ENCODE data around the gene SLC39A11.

Gene SLC39A11

DNA sequence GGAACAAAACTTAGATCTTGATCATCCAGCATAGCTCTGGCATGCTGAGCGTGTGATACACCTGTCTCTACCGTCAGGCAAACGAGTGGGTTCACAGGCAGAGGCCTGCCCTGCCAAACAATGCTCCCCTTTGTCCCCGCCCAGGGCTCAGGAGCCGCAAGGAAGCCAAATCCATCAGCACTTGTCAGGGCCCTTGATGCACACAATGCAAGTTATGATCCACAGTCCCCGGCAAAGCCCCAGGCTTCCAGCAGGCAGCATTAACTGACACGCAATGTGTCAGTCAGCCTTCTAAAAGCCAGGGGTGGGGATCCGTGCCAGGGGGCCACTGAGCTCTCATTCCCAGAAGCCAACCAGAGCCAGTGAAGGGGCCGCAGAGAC, 460.9 kb downstream of the SLC39A11 start:
- Histone ChIP-seq H2AFZ (ENCODE audit: low read depth) (no peak overlapping the region), H3K4me3 (IDR thresholded peaks at IDR 0.05; ENCODE audit: insufficient read depth, low read depth, low read length) (no peak overlapping the region), H3K4me2 (no peak overlapping the region), H3K36me3 (ENCODE audit: insufficient read depth) (no peaks in the 10 kb centered on the region), H3K4me1 (ENCODE audit: low read depth, poor library complexity, severe bottlenecking) (no peaks in the 10 kb centered on the region), H3K9ac (no peak overlapping the region), H3K79me2 (ENCODE audit: insufficient read depth, low read depth) (no peaks in the 10 kb centered on the region), H3K27me3 (ENCODE audit: insufficient read depth, low read depth) (no peaks in the 10 kb centered on the region), H3K27ac (no peak overlapping the region), H4K20me1 (ENCODE audit: insufficient read depth) (no peaks in the 10 kb centered on the region)
- no peak for TF ChIP-seq CTCF (conservative IDR thresholded peaks at IDR 0.05; ENCODE audit: low read depth, low read length)

DNA sequence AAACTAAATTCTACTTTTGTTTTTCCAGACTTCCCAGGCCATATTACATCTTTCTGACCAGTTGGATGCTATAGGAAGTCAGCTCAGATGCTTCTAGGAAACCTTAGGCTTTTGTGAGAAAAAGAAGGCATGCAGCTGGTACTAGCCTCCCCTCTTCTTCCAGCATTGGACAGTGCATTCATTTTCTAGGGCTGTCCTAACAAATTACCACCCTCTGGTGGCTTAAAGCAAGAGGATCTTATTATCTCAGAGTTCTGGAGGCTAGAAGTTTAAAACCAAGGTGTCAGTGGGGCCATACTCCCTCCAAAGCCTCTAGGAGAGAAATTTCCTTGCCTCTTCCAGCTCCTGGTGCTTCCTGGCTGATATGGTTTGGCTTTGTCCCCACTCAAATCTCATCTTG, 467.8 kb downstream of the SLC39A11 start:
- Histone ChIP-seq H3K27ac (no peak overlapping the region), H3K36me3 (ENCODE audit: insufficient read depth) (no peaks in the 10 kb centered on the region), H3K27me3 (ENCODE audit: insufficient read depth, low read depth) (no peaks in the 10 kb centered on the region), H3K4me2 (no peak overlapping the region), H3K4me3 (IDR thresholded peaks at IDR 0.05; ENCODE audit: insufficient read depth, low read depth, low read length) (no peak overlapping the region), H3K4me1 (ENCODE audit: low read depth, poor library complexity, severe bottlenecking) (no peaks in the 10 kb centered on the region), H3K79me2 (ENCODE audit: insufficient read depth, low read depth) (no peaks in the 10 kb centered on the region), H2AFZ (ENCODE audit: low read depth) (no peak overlapping the region), H4K20me1 (ENCODE audit: insufficient read depth) (no peaks in the 10 kb centered on the region), H3K9ac (no peak overlapping the region)
- no peak for TF ChIP-seq CTCF (conservative IDR thresholded peaks at IDR 0.05; ENCODE audit: low read depth, low read length)

DNA sequence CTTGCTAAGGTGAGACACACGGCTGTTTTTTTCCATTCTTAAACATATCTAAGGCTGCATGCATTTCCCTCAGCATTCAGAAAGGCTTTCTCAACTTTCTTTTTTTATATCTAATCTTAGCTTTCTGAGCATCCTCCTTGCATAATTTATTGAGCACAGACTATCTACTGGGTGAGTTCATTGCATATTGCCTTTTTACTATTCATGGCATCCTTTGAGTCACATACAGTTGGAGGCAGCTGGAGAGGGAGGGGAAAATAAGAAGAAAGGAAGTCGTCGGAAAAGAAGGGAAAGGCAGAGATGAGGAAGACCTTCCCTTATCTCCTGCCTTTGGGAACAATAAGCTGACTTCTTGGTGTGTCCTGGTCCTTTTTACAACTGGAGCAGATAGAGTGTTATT, 468.3 kb downstream of the SLC39A11 start:
- no peaks in the 10 kb centered on the region for H3K27me3 ChIP-seq (ENCODE audit: insufficient read depth, low read depth)
- H3K79me2 ChIP-seq (ENCODE audit: insufficient read depth, low read depth), result no peaks in the 10 kb centered on the region
- H2AFZ ChIP-seq (ENCODE audit: low read depth), result no peak overlapping the region
- no peak overlapping the region for H3K4me3 ChIP-seq (IDR thresholded peaks at IDR 0.05; ENCODE audit: insufficient read depth, low read depth, low read length)
- H3K4me1 ChIP-seq (ENCODE audit: low read depth, poor library complexity, severe bottlenecking), result no peaks in the 10 kb centered on the region
- H4K20me1 ChIP-seq (ENCODE audit: insufficient read depth), result no peaks in the 10 kb centered on the region
- no peak overlapping the region for H3K4me2 ChIP-seq
- TF ChIP-seq CTCF (conservative IDR thresholded peaks at IDR 0.05; ENCODE audit: low read depth, low read length), result no peak
- H3K36me3 ChIP-seq (ENCODE audit: insufficient read depth), result no peaks in the 10 kb centered on the region
- H3K9ac ChIP-seq, result no peak overlapping the region
- no peak overlapping the region for H3K27ac ChIP-seq

- Histone ChIP-seq H2AFZ (ENCODE audit: low read depth) (no peak overlapping the region), H3K79me2 (ENCODE audit: insufficient read depth, low read depth) (no peaks in the 10 kb centered on the region), H3K27me3 (ENCODE audit: insufficient read depth, low read depth) (no peaks in the 10 kb centered on the region), H3K4me1 (ENCODE audit: low read depth, poor library complexity, severe bottlenecking) (no peaks in the 10 kb centered on the region), H3K4me2 (no peak overlapping the region), H3K36me3 (ENCODE audit: insufficient read depth) (no peaks in the 10 kb centered on the region), H3K27ac (no peak overlapping the region), H3K9ac (no peak overlapping the region), H4K20me1 (ENCODE audit: insufficient read depth) (no peaks in the 10 kb centered on the region), H3K4me3 (IDR thresholded peaks at IDR 0.05; ENCODE audit: insufficient read depth, low read depth, low read length) (no peak overlapping the region)
- TF ChIP-seq CTCF (conservative IDR thresholded peaks at IDR 0.05; ENCODE audit: low read depth, low read length), result no peak
Observed at GRCh38 chr17:72622661-72623433, 469.6 kb downstream of the SLC39A11 start.
